IMR-90 (cell line): Measurements from ENCODE around the gene NDUFB10. TPM values are rescaled to one million over a fixed set of nuclear protein-coding genes. Genes with fewer than 3 reads are reported as not detected.

Source experiments
- ATAC-seq: fragments of 200-7000 bp; cut with Tn5 transposase; 2 replicates; pipeline ENCODE4 v1.9.1; 2020; ENCODE audit warnings: low read depth, mild to moderate bottlenecking, moderate library complexity
- BruUV-seq: library from RNA; stranded (reverse); fragments of 400-500 nt; replicated peaks from 2 replicates; lab custom pipeline; 2021; lab: Mats Ljungman, UMichigan
- CTCF ChIA-PET: fragments of 300-600 bp; formaldehyde crosslinking; extraction: SDS; loops from one replicate; lab custom pipeline; 2021; ENCODE audit warnings: antibody characterized with exemption; lab: Yijun Ruan, JAX
- POLR2A ChIA-PET: fragments of 300-600 bp; sonication (Branson Sonifier 250); formaldehyde crosslinking; loops from one replicate; lab custom pipeline; 2022; ENCODE audit warnings: antibody characterized with exemption; ENCODE audit not compliant: unreplicated experiment; lab: Charles Lee
- DNase-seq: peaks from one replicate; pipeline ENCODE4 v3.0.0; 2013
- H2AFZ ChIP-seq: replicated peaks from 2 replicates; pipeline ENCODE3; 2013; ENCODE audit warnings: low read length, mild to moderate bottlenecking; ENCODE audit not compliant: poor library complexity
- H2AK5ac ChIP-seq: 2 replicates; pipeline ENCODE4 v1.6.1; 2013; ENCODE audit warnings: low read depth, low read length, inconsistent platforms
- H2AK9ac ChIP-seq: replicated peaks from 2 replicates; pipeline ENCODE3; 2013; ENCODE audit warnings: mild to moderate bottlenecking, low read depth, low read length, moderate library complexity; ENCODE audit not compliant: poor library complexity
- H2BK120ac ChIP-seq: 2 replicates; pipeline ENCODE4 v1.6.1; 2013; ENCODE audit warnings: low read depth, low read length, inconsistent platforms
- H2BK15ac ChIP-seq: 3 replicates; pipeline ENCODE4 v1.6.1; 2013; ENCODE audit warnings: low read depth, low read length, inconsistent platforms
- H2BK20ac ChIP-seq: 2 replicates; pipeline ENCODE4 v1.6.1; 2013; ENCODE audit warnings: low read depth, mild to moderate bottlenecking, inconsistent platforms, low read length, moderate library complexity
- H2BK5ac ChIP-seq: 2 replicates; pipeline ENCODE4 v1.6.1; 2013; ENCODE audit warnings: mild to moderate bottlenecking, low read depth, low read length, inconsistent platforms; ENCODE audit not compliant: poor library complexity, severe bottlenecking
- H3K14ac ChIP-seq: replicated peaks from 2 replicates; pipeline ENCODE4 v1.6.1; 2013; ENCODE audit warnings: low read depth, low read length, inconsistent platforms
- H3K18ac ChIP-seq: 2 replicates; pipeline ENCODE4 v1.6.1; 2013; ENCODE audit warnings: low read depth, low read length, control low read depth
- H3K23ac ChIP-seq: 2 replicates; pipeline ENCODE4 v1.6.1; 2013; ENCODE audit warnings: low read depth, low read length, inconsistent platforms
- H3K27ac ChIP-seq: 2 replicates; pipeline ENCODE4 v1.5.1; 2013; ENCODE audit warnings: mild to moderate bottlenecking, control low read depth, low read length; ENCODE audit not compliant: insufficient read depth
- H3K27me3 ChIP-seq: 2 replicates; pipeline ENCODE4 v1.6.1; 2013; ENCODE audit warnings: low read length; ENCODE audit not compliant: control insufficient read depth, insufficient read depth
- H3K36me3 ChIP-seq: 2 replicates; pipeline ENCODE4 v1.6.1; 2013; ENCODE audit warnings: low read length, mixed read lengths; ENCODE audit not compliant: control insufficient read depth, insufficient read depth
- H3K4ac ChIP-seq: 2 replicates; pipeline ENCODE4 v1.6.1; 2013; ENCODE audit warnings: low read depth, low read length, inconsistent platforms
- H3K4me1 ChIP-seq: 2 replicates; pipeline ENCODE4 v1.6.1; 2013; ENCODE audit warnings: low read length, mixed read lengths; ENCODE audit not compliant: control insufficient read depth, insufficient read depth
- H3K4me2 ChIP-seq: 2 replicates; pipeline ENCODE4 v1.6.1; 2013; ENCODE audit warnings: low read depth, mild to moderate bottlenecking, control low read depth, low read length, moderate library complexity
- H3K4me3 ChIP-seq: 2 replicates; pipeline ENCODE4 v1.5.1; 2013; ENCODE audit warnings: low read depth, mild to moderate bottlenecking, control low read depth, low read length, moderate library complexity; ENCODE audit not compliant: insufficient read depth
- H3K56ac ChIP-seq: 2 replicates; pipeline ENCODE4 v1.6.1; 2013; ENCODE audit warnings: low read length, inconsistent platforms; ENCODE audit not compliant: insufficient read depth; ENCODE audit errors: extremely low read depth
- H3K79me1 ChIP-seq, 2 experiments: 2 replicates each; pipeline ENCODE4 v1.6.1; 2013; ENCODE audit warnings: low read length in 2 of 2, inconsistent platforms in 1 of 2, low read depth in 1 of 2
- H3K9ac ChIP-seq: 2 replicates; pipeline ENCODE4 v1.6.1; 2013; ENCODE audit warnings: low read depth, low read length, control low read depth
- H3K9me1 ChIP-seq: 2 replicates; pipeline ENCODE4 v1.6.1; 2013; ENCODE audit warnings: low read length, inconsistent platforms; ENCODE audit not compliant: insufficient read depth
- H3K9me3 ChIP-seq: 2 replicates; pipeline ENCODE4 v1.6.1; 2013; ENCODE audit warnings: low read length; ENCODE audit not compliant: control insufficient read depth, insufficient read depth
- H4K20me1 ChIP-seq: 2 replicates; pipeline ENCODE4 v1.6.1; 2013; ENCODE audit warnings: low read length, inconsistent platforms; ENCODE audit not compliant: insufficient read depth
- H4K5ac ChIP-seq: 2 replicates; pipeline ENCODE4 v1.6.1; 2013; ENCODE audit warnings: mild to moderate bottlenecking, low read depth, low read length, control low read depth
- H4K8ac ChIP-seq, 2 experiments: 2 replicates each; pipeline ENCODE4 v1.6.1; 2013; ENCODE audit warnings: low read depth in 2 of 2, low read length in 2 of 2, control low read depth in 1 of 2, inconsistent platforms in 1 of 2
- H4K91ac ChIP-seq: 2 replicates; pipeline ENCODE4 v1.6.1; 2013; ENCODE audit warnings: low read depth, low read length, inconsistent platforms; ENCODE audit not compliant: insufficient read depth
- BHLHE40 ChIP-seq: fragments of 150-350 bp; IDR thresholded peaks from 2 replicates; pipeline ENCODE4 v1.6.1; 2016; ENCODE audit warnings: mild to moderate bottlenecking, low read depth, low read length
- CHD1 ChIP-seq: IDR thresholded peaks from 2 replicates; pipeline ENCODE4 v1.6.1; 2012; ENCODE audit warnings: low read depth, low read length, improper control_type of control experiment
- ELK1 ChIP-seq: fragments of 150-350 bp; IDR thresholded peaks from 2 replicates; pipeline ENCODE4 v1.6.1; 2016; ENCODE audit warnings: low read depth, mild to moderate bottlenecking, low read length, moderate library complexity, borderline replicate concordance
- FOS ChIP-seq: fragments of 150-350 bp; IDR thresholded peaks from 2 replicates; pipeline ENCODE4 v1.6.1; 2016; ENCODE audit warnings: low read depth, low read length
- MXI1 ChIP-seq: IDR thresholded peaks from 2 replicates; pipeline ENCODE4 v1.6.1; 2012; ENCODE audit warnings: low read depth, mild to moderate bottlenecking, low read length, moderate library complexity, borderline replicate concordance
- RCOR1 ChIP-seq: IDR thresholded peaks from 2 replicates; pipeline ENCODE4 v1.6.1; 2012; ENCODE audit warnings: mild to moderate bottlenecking, low read length, improper control_type of control experiment; ENCODE audit not compliant: insufficient replicate concordance
- WGBS, 2 experiments: methylation state at CpG; one replicate each; pipeline versions ENCODE4 v1.1.5 to v1.1.7; 2013; ENCODE audit warnings: missing lambda C conversion rate in 2 of 2; ENCODE audit not compliant: insufficient read length in 1 of 2; ENCODE audit errors: extremely low coverage in 2 of 2; 5-methylcytosine and 5-hydroxymethylcytosine counted together
- dilution Hi-C: fragments of 300-500 bp; cut with HindIII; formaldehyde crosslinking; loops from one replicate; pipeline ENCODE4 v1.14.3; 2018; ENCODE audit warnings: low sequenced_read_pairs; ENCODE audit not compliant: unreplicated experiment
- in situ Hi-C: fragments of 300-500 bp; cut with MboI; formaldehyde crosslinking; loops from 3 replicates; pipeline ENCODE4 v1.14.3; 2019; ENCODE audit warnings: low sequenced_read_pairs, inconsistent platforms, mixed read lengths
- intact Hi-C: fragments of 100-400 bp; cut with micrococcal nuclease; formaldehyde crosslinking; loops from 2 replicates; pipeline ENCODE4 v1.10.0; 2022
- polyA plus RNA-seq, 3 experiments: library from polyadenylated mRNA; depleted of rRNA; stranded (reverse); fragments of >200 nt; gene quantifications; 2 replicates each; pipeline ENCODE4 v1.2.3, GENCODE V29; 2012; ENCODE audit warnings: low replicate concordance in 1 of 3
- total RNA-seq: library from RNA; depleted of rRNA; stranded (reverse); fragments of >200 nt; gene quantifications from 2 replicates; pipeline ENCODE4 v1.2.3, GENCODE V29; 2012

The NDUFB10 gene
- total and polyA plus RNA-seq, 2 of the 4 experiments (the other 2 are of a cell fraction) = 189 to 220 TPM

- no peaks in the 10 kb centered on the region for H3K9me1 ChIP-seq
- no peak overlapping the region for H4K91ac ChIP-seq
- CTCF ChIA-PET = no interaction called here
- in situ Hi-C loops (no loop called here), dilution Hi-C loops (no loop called here), intact Hi-C loops (no loop called here)
- H2BK20ac ChIP-seq = no peak overlapping the region
- H3K4me3 ChIP-seq = no peak overlapping the region
- H2AFZ ChIP-seq = no peak overlapping the region
- BruUV-seq = no TSS peak
- H3K4me2 ChIP-seq = no peak overlapping the region
- no peak overlapping the region for H2BK120ac ChIP-seq
- H3K4ac ChIP-seq = no peak overlapping the region
- no peak overlapping the region for H3K14ac ChIP-seq
- H3K36me3 ChIP-seq = no peaks in the 10 kb centered on the region
- ATAC-seq (no peak), DNase-seq (no peak)
- POLR2A ChIA-PET = no interaction called here
- no peak overlapping the region for H2BK5ac ChIP-seq
- H3K9me3 ChIP-seq = no peaks in the 10 kb centered on the region
- no peaks in the 10 kb centered on the region for H3K4me1 ChIP-seq
- H2BK15ac ChIP-seq = no peak overlapping the region
- no peak overlapping the region for H3K23ac ChIP-seq
- H3K9ac ChIP-seq = no peak overlapping the region
- no peak overlapping the region for H2AK9ac ChIP-seq
- TF ChIP-seq MXI1 (no peak), BHLHE40 (no peak), CHD1 (no peak), RCOR1 (no peak), FOS (no peak), ELK1 (no peak)
- no peak overlapping the region for H3K56ac ChIP-seq
- peaks cover 67% of the 10 kb centered on the region for H3K27me3 ChIP-seq
- H4K20me1 ChIP-seq = no peaks in the 10 kb centered on the region
- 60% methylated on average over 2 of the region's 17 CpGs; no CpG with 5 or more reads in 1 of the 2 experiments for WGBS, 2 experiments
- no peak overlapping the region for H4K8ac ChIP-seq
- H4K5ac ChIP-seq = no peak overlapping the region
- no peak overlapping the region for H3K27ac ChIP-seq
- no peak overlapping the region for H2AK5ac ChIP-seq
- H3K18ac ChIP-seq = no peak overlapping the region
- H3K79me1 ChIP-seq = no peaks in the 10 kb centered on the region
These were observed 47.2 kb upstream of the NDUFB10 start for GRCh38 chr16:1912215-1912543.
